Body of pancreas (tissue), 4 donors: Measurements from ENCODE around the gene NUCB2. TPM values are rescaled to one million over a fixed set of nuclear protein-coding genes. Genes with fewer than 3 reads are reported as not detected.

ENCODE experiments used
- ATAC-seq: fragments of 150-250 bp; one replicate; pipeline ENCODE4 v1.9.1; 2016
- DNase-seq, 4 donors: peaks; one replicate each; pipeline ENCODE4 v3.0.0-alpha.2; 2019
- H3K27ac ChIP-seq, 4 donors: fragments of 200-600 bp; sonication (generic); 1 replicate in 3 of 4; 2 replicates in 1 of 4; pipeline versions ENCODE4 v1.5.1 to v1.6.1; 2016 to 2019; ENCODE audit warnings: mild to moderate bottlenecking in 1 of 4, mixed read lengths in 1 of 4, moderate library complexity in 1 of 4
- H3K27me3 ChIP-seq, 2 donors: fragments of 200-600 bp; sonication (generic); one replicate each; pipeline ENCODE4 v1.6.0; 2016; ENCODE audit warnings: mild to moderate bottlenecking in 1 of 2
- H3K36me3 ChIP-seq, 2 donors: fragments of 200-600 bp; sonication (generic); replicated peaks in 1 of 2; 2 replicates each; pipeline ENCODE4 v1.5.1; 2016; ENCODE audit warnings: low read depth in 2 of 2; ENCODE audit not compliant: insufficient read depth in 1 of 2
- H3K4me1 ChIP-seq: fragments of 200-600 bp; sonication (generic); one replicate; pipeline ENCODE4 v1.6.0; 2016
- H3K4me3 ChIP-seq, 2 donors: fragments of 200-600 bp; sonication (generic); 1 replicate in 1 of 2; 2 replicates in 1 of 2; pipeline ENCODE4 v1.5.1; 2016 to 2019
- H3K9me3 ChIP-seq, 3 donors: fragments of 200-600 bp; sonication (generic); 1 replicate in 2 of 3; 2 replicates in 1 of 3; pipeline ENCODE4 v1.5.1; 2016
- POLR2A ChIP-seq, 3 donors: fragments of 450-650 bp; IDR thresholded peaks; one replicate each; pipeline ENCODE4 v1.6.1; 2016; ENCODE audit warnings: antibody characterized with exemption in 3 of 3, mild to moderate bottlenecking in 2 of 3
- WGBS, 2 donors: methylation state at CpG; one replicate each; pipeline ENCODE4 v1.1.5; 2017; 5-methylcytosine and 5-hydroxymethylcytosine counted together
- intact Hi-C: fragments of 100-400 bp; cut with DNase I; formaldehyde crosslinking; loops from one replicate; pipeline ENCODE4 v1.15.1; 2023
- total RNA-seq, 2 donors: library from RNA; depleted of rRNA; stranded (reverse); fragments of >200 nt; gene quantifications; one replicate each; pipeline ENCODE4 v1.1.0, GENCODE V29; 2016
- TF ChIP-seq, protein P1 (sequence below), 7 experiments: fragments of 450-650 bp in 4 of 7; fragments of 200-600 bp in 3 of 7; sonication (generic) in 3 of 7; IDR thresholded peaks; one replicate each; pipeline ENCODE4 v1.5.1; 2016 to 2019; ENCODE audit warnings: antibody characterized with exemption in 7 of 7

NUCB2 gene
- total RNA-seq, 2 donors from 2014 or later = 106 to 156 TPM

DNA sequence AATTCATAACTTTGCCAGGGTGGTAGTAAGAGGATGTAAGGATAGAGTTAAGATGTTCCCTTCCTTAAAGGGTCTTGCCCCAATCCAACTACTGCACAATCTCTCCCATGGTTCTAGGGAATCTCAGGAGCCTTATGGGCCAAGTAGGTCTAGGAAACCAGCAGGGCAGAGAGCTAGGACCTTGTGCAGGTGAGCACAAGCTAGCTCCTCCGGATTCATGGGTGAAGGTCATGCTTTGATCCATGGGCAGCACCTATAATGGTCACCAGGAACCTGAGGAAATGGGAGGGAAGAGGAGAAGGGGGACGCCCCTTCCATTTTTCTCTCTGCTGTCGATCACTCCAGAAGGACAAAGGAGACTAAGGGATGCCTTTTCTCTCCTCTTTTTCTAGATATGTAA is 95.1 kb downstream of the NUCB2 start:
- Histone ChIP-seq H3K36me3 (no peaks in the 10 kb centered on the region), H3K4me1 (no peaks in the 10 kb centered on the region), H3K27me3 (no peaks in the 10 kb centered on the region), H3K9me3 (peaks cover 0 to 56% (median 0%) of the 10 kb centered on the region in 3 donors), H3K4me3 (no peak overlapping the region), H3K27ac (no peak overlapping the region)
- intact Hi-C loops = no loop called here
- DNase-seq (no peak), ATAC-seq (no peak)
- 56 to 57% methylated on average over 3 of the region's 3 CpGs for WGBS, 2 donors
- TF ChIP-seq, protein P1, sequence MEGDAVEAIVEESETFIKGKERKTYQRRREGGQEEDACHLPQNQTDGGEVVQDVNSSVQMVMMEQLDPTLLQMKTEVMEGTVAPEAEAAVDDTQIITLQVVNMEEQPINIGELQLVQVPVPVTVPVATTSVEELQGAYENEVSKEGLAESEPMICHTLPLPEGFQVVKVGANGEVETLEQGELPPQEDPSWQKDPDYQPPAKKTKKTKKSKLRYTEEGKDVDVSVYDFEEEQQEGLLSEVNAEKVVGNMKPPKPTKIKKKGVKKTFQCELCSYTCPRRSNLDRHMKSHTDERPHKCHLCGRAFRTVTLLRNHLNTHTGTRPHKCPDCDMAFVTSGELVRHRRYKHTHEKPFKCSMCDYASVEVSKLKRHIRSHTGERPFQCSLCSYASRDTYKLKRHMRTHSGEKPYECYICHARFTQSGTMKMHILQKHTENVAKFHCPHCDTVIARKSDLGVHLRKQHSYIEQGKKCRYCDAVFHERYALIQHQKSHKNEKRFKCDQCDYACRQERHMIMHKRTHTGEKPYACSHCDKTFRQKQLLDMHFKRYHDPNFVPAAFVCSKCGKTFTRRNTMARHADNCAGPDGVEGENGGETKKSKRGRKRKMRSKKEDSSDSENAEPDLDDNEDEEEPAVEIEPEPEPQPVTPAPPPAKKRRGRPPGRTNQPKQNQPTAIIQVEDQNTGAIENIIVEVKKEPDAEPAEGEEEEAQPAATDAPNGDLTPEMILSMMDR (IDR thresholded peaks at IDR 0.05) = no peak
- no peak for TF ChIP-seq POLR2A (IDR thresholded peaks at IDR 0.05)

DNA sequence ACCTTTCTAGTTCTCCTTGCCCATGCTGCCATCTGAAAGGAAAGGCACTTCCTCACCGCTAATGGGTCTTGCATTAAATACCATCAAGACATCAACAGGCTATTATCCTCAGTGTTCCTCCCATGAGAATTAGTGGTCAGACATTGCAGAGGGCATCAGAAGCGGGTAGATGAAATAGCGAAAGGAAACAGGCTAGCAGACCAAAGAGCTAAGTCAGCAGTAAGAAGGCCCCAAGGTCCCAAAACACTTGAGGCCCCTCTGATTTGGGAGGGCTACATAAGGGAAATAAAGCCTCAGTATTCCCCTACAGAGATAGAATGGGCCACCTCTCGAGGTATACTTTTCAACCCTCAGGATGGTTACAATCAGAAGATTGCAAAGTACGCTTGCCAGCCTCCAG is 99.0 kb downstream of the NUCB2 start:
- no peak for TF ChIP-seq POLR2A (IDR thresholded peaks at IDR 0.05)
- TF ChIP-seq, protein P1 (IDR thresholded peaks at IDR 0.05) = no peak
- Histone ChIP-seq H3K27ac (no peak overlapping the region), H3K27me3 (no peaks in the 10 kb centered on the region), H3K4me1 (no peaks in the 10 kb centered on the region), H3K4me3 (no peak overlapping the region), H3K36me3 (no peaks in the 10 kb centered on the region), H3K9me3 (peaks cover 0 to 29% (median 0%) of the 10 kb centered on the region in 3 donors)
- WGBS, 2 donors = 88 to 93% methylated on average over 5 of the region's 5 CpGs
- intact Hi-C loops = no loop called here
- no peak for ATAC-seq
- DNase-seq = no peak

DNA sequence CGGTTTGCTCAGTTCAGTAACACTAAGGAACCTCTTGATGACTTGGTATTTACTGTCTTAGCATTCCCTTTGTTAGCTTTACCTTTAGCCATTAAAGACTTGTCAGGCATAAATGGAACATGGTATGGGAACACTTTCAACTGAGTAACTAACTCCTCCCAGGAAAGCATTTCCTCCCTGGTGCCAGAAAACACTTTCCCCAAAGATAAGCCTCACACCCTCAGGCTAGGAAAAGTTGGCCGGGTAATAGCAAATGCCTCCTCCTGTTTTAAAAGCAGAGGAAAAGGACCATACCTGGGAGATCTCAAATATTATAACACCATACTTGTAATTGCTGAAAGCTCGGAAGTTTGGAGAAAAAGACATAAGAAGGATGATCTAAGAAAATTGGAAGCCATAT is 100.0 kb downstream of the NUCB2 start:
- intact Hi-C loops = no loop called here

DNA sequence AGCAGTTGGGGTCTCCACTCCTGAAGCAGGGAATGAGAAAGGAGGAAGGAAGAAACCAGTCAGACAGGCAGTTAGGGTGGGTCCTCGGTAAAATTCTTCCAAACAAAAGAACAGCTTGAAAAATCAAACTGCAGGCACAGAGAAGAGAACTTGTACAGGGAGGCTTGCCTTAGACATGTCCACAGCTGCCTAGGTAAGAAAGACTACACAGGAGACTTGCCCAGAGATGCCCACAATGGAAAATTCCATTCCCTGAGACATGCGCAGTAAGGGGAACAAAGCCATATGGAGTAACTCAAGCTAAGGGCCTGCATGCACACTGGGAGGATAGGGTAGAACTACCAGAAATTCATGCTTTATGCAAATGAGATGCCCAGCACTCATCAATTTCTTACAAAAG is 102.1 kb downstream of the NUCB2 start:
- no peak overlapping the region for H3K27ac ChIP-seq
- intact Hi-C loops = no loop called here
- H3K27me3 ChIP-seq = no peaks in the 10 kb centered on the region
- 66 to 81% methylated on average over 2 of the region's 2 CpGs for WGBS, 2 donors
- TF ChIP-seq, protein P1 (IDR thresholded peaks at IDR 0.05) = no peak
- no peak for TF ChIP-seq POLR2A (IDR thresholded peaks at IDR 0.05)
- no peak for DNase-seq
- H3K4me1 ChIP-seq = no peaks in the 10 kb centered on the region
- ATAC-seq = no peak
- no peak overlapping the region for H3K4me3 ChIP-seq
- H3K36me3 ChIP-seq = no peaks in the 10 kb centered on the region
- no peaks in the 10 kb centered on the region for H3K9me3 ChIP-seq

More for the DNA sequence above, 100.0 kb downstream of the NUCB2 start:
- 90 to 93% methylated on average over 3 of the region's 3 CpGs for WGBS, 2 donors
- no peaks in the 10 kb centered on the region for H3K4me1 ChIP-seq
- no peaks in the 10 kb centered on the region for H3K27me3 ChIP-seq
- ATAC-seq = no peak
- no peaks in the 10 kb centered on the region for H3K36me3 ChIP-seq
- H3K4me3 ChIP-seq = no peak overlapping the region
- TF ChIP-seq, protein P1 (IDR thresholded peaks at IDR 0.05) = no peak
- no peak for TF ChIP-seq POLR2A (IDR thresholded peaks at IDR 0.05)
- no peak overlapping the region for H3K27ac ChIP-seq
- peaks cover 0 to 20% (median 0%) of the 10 kb centered on the region in 3 donors for H3K9me3 ChIP-seq
- DNase-seq = no peak

DNA sequence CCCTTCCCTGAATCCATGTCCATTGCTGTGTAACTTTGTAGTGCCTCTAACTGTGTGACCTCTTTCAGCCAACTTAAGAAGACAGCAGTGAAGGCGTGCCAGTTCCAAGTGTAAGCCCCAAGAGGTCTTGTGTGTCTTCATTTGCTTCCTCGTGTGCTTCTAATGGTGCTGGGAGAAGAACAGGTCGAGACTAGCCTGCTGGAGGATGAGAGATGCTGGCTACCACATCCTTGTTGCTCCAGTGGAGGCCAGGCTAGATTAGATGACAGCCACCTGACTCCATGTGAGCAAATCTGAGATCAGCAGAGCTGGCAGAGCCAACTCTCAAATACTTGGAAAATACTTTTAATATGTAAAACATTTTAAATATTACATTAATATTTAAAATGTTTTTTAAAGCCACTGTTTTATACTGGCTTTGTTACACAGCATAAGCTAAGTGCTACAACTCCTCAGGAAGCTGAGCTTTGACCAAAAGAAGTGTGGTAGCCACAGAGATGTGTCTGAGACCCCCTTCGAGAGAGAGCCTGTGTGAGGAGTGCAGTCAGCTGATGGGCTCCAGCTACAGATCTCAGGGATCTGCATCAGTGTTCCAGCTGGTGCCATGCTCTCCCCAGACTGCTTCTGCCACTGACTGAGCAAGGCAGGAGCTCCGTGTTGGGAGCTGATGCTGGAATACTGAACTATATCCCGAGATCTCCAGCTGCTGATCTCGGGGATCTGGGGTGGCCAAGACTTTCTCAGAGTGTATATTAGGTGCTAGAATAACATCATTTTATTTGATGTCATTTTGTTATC is 103.0 kb downstream of the NUCB2 start:
- intact Hi-C loops = loop anchor here (5.0 kb wide), 1 partner anchor 123 kb away; no protein-coding TSS in a partner anchor
- H3K4me3 ChIP-seq = no peak overlapping the region
- no peaks in the 10 kb centered on the region for H3K36me3 ChIP-seq
- H3K9me3 ChIP-seq = no peaks in the 10 kb centered on the region
- no peak for TF ChIP-seq POLR2A (IDR thresholded peaks at IDR 0.05)
- TF ChIP-seq, protein P1 (IDR thresholded peaks at IDR 0.05) = no peak
- no peaks in the 10 kb centered on the region for H3K27me3 ChIP-seq
- no peak overlapping the region for H3K27ac ChIP-seq
- WGBS, 2 donors = 86 to 90% methylated on average over 7 of the region's 7 CpGs
- ATAC-seq = no peak
- no peaks in the 10 kb centered on the region for H3K4me1 ChIP-seq
- no peak for DNase-seq
